WTC11 (cell line): Measurements from ENCODE around the gene TNRC6C.

Source experiments
- CREB1 ChIP-seq: sonication (generic); formaldehyde crosslinking; IDR thresholded peaks from 2 replicates; pipeline ENCODE4 v1.8.0; 2023; ENCODE audit warnings: mild to moderate bottlenecking, missing genetic modification reagents
- GABPB1 ChIP-seq: sonication (generic); formaldehyde crosslinking; IDR thresholded peaks from 2 replicates; pipeline ENCODE4 v1.8.1; 2023; ENCODE audit warnings: mild to moderate bottlenecking, missing genetic modification reagents
- GRHL2 ChIP-seq: fragments of 250-450 bp; sonication (Bioruptor Pico); IDR thresholded peaks from 2 replicates; pipeline ENCODE4 v1.8.0; 2022; ENCODE audit warnings: mild to moderate bottlenecking, moderate library complexity; ENCODE audit not compliant: insufficient replicate concordance, severe bottlenecking
- MYBL2 ChIP-seq: sonication (generic); formaldehyde crosslinking; IDR thresholded peaks from 2 replicates; pipeline ENCODE4 v1.8.1; 2023; ENCODE audit warnings: mild to moderate bottlenecking, moderate library complexity, missing genetic modification reagents
- SMAD3 ChIP-seq: sonication (generic); formaldehyde crosslinking; IDR thresholded peaks from 2 replicates; pipeline ENCODE4 v1.8.0; 2022; ENCODE audit warnings: missing genetic modification reagents, mild to moderate bottlenecking, borderline replicate concordance
- TF ChIP-seq, protein P1 (sequence below): fragments of 250-450 bp; sonication (Bioruptor Pico); IDR thresholded peaks from 2 replicates; pipeline ENCODE4 v1.9.0; 2021; ENCODE audit warnings: moderate library complexity, mild to moderate bottlenecking, inconsistent platforms, borderline replicate concordance
- TF ChIP-seq, protein P2 (sequence below): fragments of 200-600 bp; IDR thresholded peaks from 2 replicates; pipeline ENCODE4 v1.8.0; 2022; ENCODE audit warnings: antibody characterized with exemption
- TF ChIP-seq, protein P3 (sequence below): sonication (generic); formaldehyde crosslinking; IDR thresholded peaks from 2 replicates; pipeline ENCODE4 v1.8.1; 2023; ENCODE audit warnings: mild to moderate bottlenecking, missing genetic modification reagents, moderate library complexity
- TF ChIP-seq, protein P4 (sequence below): sonication (generic); formaldehyde crosslinking; conservative IDR thresholded peaks from 2 replicates; pipeline ENCODE4 v1.8.1; 2022; ENCODE audit warnings: mild to moderate bottlenecking, missing genetic modification reagents

DNA sequence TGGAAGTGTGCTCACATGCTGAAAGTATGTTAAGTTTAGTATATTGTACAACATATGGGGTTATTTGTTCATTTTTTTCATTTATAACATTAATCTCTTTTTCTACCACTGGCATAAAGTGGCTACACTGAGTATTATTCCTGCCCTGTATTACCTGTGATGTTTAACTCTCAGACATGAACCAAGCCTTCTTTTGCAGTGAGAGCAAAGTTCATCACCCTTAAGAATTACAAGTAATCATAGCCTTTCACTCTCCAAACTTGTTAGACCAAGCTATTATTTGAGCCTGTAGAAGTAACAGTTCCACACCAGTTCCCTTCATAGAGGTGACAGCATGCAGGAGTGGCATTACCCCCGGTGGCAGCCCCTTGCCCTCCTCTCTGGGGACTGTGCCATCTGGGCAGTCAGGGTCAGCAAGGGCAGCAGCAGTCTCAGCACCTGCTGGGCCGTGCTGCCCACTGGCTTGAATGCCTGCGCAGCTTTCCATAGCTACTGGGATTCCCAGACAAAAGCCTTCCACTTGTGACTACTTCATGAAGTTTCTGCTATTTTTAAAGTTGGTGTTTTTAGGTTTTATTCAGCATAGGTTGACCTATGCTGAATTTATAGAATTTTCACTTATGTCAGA, 98.7 kb downstream of the TNRC6C start:
- TF ChIP-seq CREB1 (no peak), MYBL2 (CRISPR knock-in tag) (no peak), GABPB1 (CRISPR knock-in tag) (no peak), GRHL2 (no peak), SMAD3 (no peak)
- TF ChIP-seq, protein P1, sequence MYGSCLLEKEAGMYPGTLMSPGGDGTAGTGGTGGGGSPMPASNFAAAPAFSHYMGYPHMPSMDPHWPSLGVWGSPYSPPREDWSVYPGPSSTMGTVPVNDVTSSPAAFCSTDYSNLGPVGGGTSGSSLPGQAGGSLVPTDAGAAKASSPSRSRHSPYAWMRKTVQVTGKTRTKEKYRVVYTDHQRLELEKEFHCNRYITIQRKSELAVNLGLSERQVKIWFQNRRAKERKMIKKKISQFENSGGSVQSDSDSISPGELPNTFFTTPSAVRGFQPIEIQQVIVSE (CRISPR knock-in tag), result no peak
- TF ChIP-seq, protein P2, sequence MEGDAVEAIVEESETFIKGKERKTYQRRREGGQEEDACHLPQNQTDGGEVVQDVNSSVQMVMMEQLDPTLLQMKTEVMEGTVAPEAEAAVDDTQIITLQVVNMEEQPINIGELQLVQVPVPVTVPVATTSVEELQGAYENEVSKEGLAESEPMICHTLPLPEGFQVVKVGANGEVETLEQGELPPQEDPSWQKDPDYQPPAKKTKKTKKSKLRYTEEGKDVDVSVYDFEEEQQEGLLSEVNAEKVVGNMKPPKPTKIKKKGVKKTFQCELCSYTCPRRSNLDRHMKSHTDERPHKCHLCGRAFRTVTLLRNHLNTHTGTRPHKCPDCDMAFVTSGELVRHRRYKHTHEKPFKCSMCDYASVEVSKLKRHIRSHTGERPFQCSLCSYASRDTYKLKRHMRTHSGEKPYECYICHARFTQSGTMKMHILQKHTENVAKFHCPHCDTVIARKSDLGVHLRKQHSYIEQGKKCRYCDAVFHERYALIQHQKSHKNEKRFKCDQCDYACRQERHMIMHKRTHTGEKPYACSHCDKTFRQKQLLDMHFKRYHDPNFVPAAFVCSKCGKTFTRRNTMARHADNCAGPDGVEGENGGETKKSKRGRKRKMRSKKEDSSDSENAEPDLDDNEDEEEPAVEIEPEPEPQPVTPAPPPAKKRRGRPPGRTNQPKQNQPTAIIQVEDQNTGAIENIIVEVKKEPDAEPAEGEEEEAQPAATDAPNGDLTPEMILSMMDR, result no peak
- TF ChIP-seq, protein P3, sequence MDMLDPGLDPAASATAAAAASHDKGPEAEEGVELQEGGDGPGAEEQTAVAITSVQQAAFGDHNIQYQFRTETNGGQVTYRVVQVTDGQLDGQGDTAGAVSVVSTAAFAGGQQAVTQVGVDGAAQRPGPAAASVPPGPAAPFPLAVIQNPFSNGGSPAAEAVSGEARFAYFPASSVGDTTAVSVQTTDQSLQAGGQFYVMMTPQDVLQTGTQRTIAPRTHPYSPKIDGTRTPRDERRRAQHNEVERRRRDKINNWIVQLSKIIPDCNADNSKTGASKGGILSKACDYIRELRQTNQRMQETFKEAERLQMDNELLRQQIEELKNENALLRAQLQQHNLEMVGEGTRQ, result no peak
- TF ChIP-seq, protein P4, sequence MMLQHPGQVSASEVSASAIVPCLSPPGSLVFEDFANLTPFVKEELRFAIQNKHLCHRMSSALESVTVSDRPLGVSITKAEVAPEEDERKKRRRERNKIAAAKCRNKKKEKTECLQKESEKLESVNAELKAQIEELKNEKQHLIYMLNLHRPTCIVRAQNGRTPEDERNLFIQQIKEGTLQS (CRISPR knock-in tag), result no peak
